ENCODE results near the gene FYCO1. TPM values are rescaled to one million over a fixed set of nuclear protein-coding genes. Genes with fewer than 3 reads are reported as not detected.
"Not testable (repeated sequence)": the region's sequence is repeated elsewhere in the genome, so short reads cannot be mapped to it uniquely, and the experiment has no call there.

Gene FYCO1
- polyA plus RNA-seq (2013, experiment 1 of 2): 20.3 TPM
- 19.9 TPM for polyA plus RNA-seq (2013, experiment 2 of 2)

DNA sequence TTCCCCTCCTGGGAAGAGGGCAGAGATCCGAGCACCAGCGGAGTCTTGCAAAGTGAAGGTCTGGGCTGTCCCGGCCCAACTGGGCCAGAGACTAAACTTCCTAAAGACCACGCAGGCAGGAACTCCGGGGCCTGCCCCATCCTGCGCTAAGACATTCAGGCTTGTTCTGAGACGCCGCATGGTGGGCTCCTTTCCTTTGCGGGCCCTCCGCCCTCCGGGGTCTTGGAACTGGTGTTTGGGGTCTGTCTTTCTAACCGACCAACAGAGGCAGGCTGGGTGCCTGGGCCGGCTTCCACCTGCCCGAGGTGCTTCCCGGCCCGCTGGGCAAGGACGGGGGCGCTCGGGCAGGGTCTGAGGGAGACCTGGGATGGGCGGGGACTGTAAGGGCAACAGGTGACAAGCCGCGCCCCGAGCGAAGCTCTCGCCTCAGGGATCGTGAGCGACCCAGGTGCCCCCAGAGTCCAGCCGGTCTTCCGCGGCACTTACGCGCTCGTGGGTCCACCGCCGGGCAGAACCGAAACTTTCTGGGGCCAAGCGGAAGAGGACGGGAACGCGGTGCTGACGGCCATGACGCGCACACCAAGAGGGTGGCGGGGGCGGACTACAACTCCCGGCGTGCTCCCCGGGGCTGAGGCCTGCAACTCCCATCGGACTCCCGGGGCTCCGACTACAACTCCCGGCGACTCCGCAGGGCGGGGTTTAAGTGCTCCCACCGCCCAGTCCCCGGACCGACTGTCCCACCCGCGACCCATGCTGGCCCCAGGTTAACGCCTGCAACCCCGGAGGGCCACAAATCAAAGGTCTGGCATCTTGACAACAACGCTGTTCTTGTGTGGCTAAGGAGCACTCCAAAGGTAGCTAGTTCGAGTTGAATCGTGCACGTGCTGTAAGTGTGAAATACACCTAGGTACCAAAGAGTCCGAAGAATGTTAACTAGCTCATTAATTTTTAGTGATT, at the start of gene FYCO1:
TSS of gene FYCO1 (minus strand) at position 589 of the 957 bp plus-strand sequence. CDS start 10,914 bp downstream, outside the sequence.
- Histone ChIP-seq H2BK5ac (ENCODE audit: low read depth, low read length, poor library complexity, severe bottlenecking) (no peak within 1 kb of the TSS), H3K4ac (ENCODE audit: low read depth in 1 of 2, low read length in 2 of 2) (peak within 1 kb of the TSS in 1 of 2 experiments; percentile 22), H3K79me1 (replicated peaks; ENCODE audit: low read length, poor library complexity, severe bottlenecking) (peaks cover 29% of the 10 kb centered on the region), H3K14ac (ENCODE audit: low read length in 2 of 2) (peak within 1 kb of the TSS in 1 of 2 experiments; percentile 26), H4K91ac (ENCODE audit: low read length) (peak within 1 kb of the TSS; percentile 29), H2AFZ (ENCODE audit: low read depth, low read length) (peak within 1 kb of the TSS; percentile 55), H2BK12ac (ENCODE audit: low read length in 2 of 2) (peak within 1 kb of the TSS; percentile 38 to 59), H2AK5ac (ENCODE audit: low read length, severe bottlenecking) (no peak within 1 kb of the TSS), H3K18ac (ENCODE audit: low read depth in 1 of 2, low read length in 2 of 2) (peak within 1 kb of the TSS; percentile 10 to 40), H3K23ac (ENCODE audit: low read length in 2 of 2) (peak within 1 kb of the TSS in 1 of 2 experiments; percentile 57), H3K27me3 (ENCODE audit: control insufficient read depth in 1 of 2, insufficient read depth in 1 of 2, low read length in 2 of 2) (peaks cover 0 to 8% of the 10 kb centered on the region in 2 experiments), H3K4me2 (ENCODE audit: low read length, poor library complexity, severe bottlenecking) (peak within 1 kb of the TSS; percentile 81), H3K36me3 (ENCODE audit: control insufficient read depth in 1 of 2, insufficient read depth in 2 of 2, low read depth in 1 of 2, low read length in 2 of 2) (peaks cover 0 to 5% of the 10 kb centered on the region in 2 experiments), H4K8ac (ENCODE audit: low read length) (peak within 1 kb of the TSS; percentile 70), H3K4me1 (ENCODE audit: control insufficient read depth, insufficient read depth, low read depth, low read length) (peaks cover 3% of the 10 kb centered on the region), H3K9ac (ENCODE audit: low read length) (peak within 1 kb of the TSS; percentile 93), H3K27ac (ENCODE audit: low read length, poor library complexity, severe bottlenecking) (no peak within 1 kb of the TSS), H3K4me3 (ENCODE audit: insufficient read depth in 1 of 2, low read depth in 1 of 2, low read length in 2 of 2) (peak within 1 kb of the TSS; percentile 71 to 92), H2BK120ac (ENCODE audit: low read depth, low read length) (peak within 1 kb of the TSS; percentile 40), H3K9me3 (ENCODE audit: control insufficient read depth, low read length) (no peaks in the 10 kb centered on the region), H2BK15ac (ENCODE audit: low read depth, poor library complexity, severe bottlenecking) (peak within 1 kb of the TSS; percentile 32)
- DNase-seq: peak; percentile 92
- 2% methylated on average over 66 of the region's 67 CpGs for WGBS

DNA sequence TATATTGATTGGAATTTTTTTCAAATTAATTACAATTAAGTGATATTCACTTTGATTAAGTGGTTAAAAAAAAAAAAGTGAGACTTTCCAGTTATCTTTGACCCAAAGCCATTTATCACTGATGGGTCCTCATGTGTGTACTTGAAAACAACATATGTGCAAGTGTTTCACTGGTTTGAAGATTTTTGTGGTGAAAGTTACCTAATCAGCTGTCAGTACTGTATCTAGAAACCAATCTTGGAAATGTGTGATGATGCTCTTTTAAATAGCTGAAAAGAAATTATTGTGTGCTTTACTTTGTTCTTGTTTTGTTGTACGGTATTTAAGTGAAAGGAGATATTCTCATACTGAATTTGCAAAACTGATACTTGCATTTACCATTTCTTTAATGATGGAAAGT, 43.3 kb upstream of the FYCO1 start:
- no peak overlapping the region for H4K8ac ChIP-seq (ENCODE audit: low read length)
- H2AFZ ChIP-seq (ENCODE audit: low read depth, low read length): no peak overlapping the region
- H3K23ac ChIP-seq (ENCODE audit: low read length in 2 of 2): no peak overlapping the region
- no peak overlapping the region for H3K4me3 ChIP-seq (ENCODE audit: insufficient read depth in 1 of 2, low read depth in 1 of 2, low read length in 2 of 2)
- no peak overlapping the region for H2AK5ac ChIP-seq (ENCODE audit: low read length, severe bottlenecking)
- H3K36me3 ChIP-seq (ENCODE audit: control insufficient read depth in 1 of 2, insufficient read depth in 2 of 2, low read depth in 1 of 2, low read length in 2 of 2): no peaks in the 10 kb centered on the region
- H3K27ac ChIP-seq (ENCODE audit: low read length, poor library complexity, severe bottlenecking): no peak overlapping the region
- peak; percentile 13 for DNase-seq
- H3K4ac ChIP-seq (ENCODE audit: low read depth in 1 of 2, low read length in 2 of 2): no peak overlapping the region
- H3K4me1 ChIP-seq (ENCODE audit: control insufficient read depth, insufficient read depth, low read depth, low read length): no peaks in the 10 kb centered on the region
- H2BK5ac ChIP-seq (ENCODE audit: low read depth, low read length, poor library complexity, severe bottlenecking): no peak overlapping the region
- H3K9me3 ChIP-seq (ENCODE audit: control insufficient read depth, low read length): no peaks in the 10 kb centered on the region
- H4K91ac ChIP-seq (ENCODE audit: low read length): no peak overlapping the region
- WGBS: 100% methylated on average over 1 of the region's 1 CpG
- no peaks in the 10 kb centered on the region for H3K79me1 ChIP-seq (replicated peaks; ENCODE audit: low read length, poor library complexity, severe bottlenecking)
- H3K9ac ChIP-seq (ENCODE audit: low read length): no peak overlapping the region
- no peak overlapping the region for H3K14ac ChIP-seq (ENCODE audit: low read length in 2 of 2)
- H3K4me2 ChIP-seq (ENCODE audit: low read length, poor library complexity, severe bottlenecking): no peak overlapping the region
- H3K27me3 ChIP-seq (ENCODE audit: control insufficient read depth in 1 of 2, insufficient read depth in 1 of 2, low read length in 2 of 2): peaks cover 0 to 6% of the 10 kb centered on the region in 2 experiments
- no peak overlapping the region for H2BK15ac ChIP-seq (ENCODE audit: low read depth, poor library complexity, severe bottlenecking)
- no peak overlapping the region for H2BK12ac ChIP-seq (ENCODE audit: low read length in 2 of 2)
- no peak overlapping the region for H3K18ac ChIP-seq (ENCODE audit: low read depth in 1 of 2, low read length in 2 of 2)
- H2BK120ac ChIP-seq (ENCODE audit: low read depth, low read length): no peak overlapping the region

DNA sequence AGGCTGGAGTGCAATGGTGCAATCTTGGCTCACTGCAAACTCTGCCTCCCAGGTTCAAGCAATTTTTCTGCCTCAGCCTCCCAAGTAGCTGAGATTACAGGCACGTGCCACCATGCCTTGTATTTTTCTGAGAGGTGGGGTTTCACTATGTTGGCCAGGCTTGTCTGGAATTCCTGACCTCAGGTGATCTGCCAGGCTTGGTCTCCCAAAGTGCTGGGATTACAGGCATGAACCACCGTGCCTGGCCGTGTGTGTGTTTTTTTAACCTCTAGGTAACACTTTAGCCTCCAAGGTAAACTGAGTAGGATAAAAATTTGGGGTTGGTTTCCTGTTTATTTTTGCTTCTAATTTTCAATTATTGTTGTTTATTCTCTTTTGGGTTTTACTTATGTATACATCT, 42.4 kb upstream of the FYCO1 start:
- not testable (repeated sequence) for H3K18ac ChIP-seq (ENCODE audit: low read depth in 1 of 2, low read length in 2 of 2); H3K79me1 ChIP-seq (replicated peaks; ENCODE audit: low read length, poor library complexity, severe bottlenecking); H3K36me3 ChIP-seq (ENCODE audit: control insufficient read depth in 1 of 2, insufficient read depth in 2 of 2, low read depth in 1 of 2, low read length in 2 of 2); H4K8ac ChIP-seq (ENCODE audit: low read length); H3K27ac ChIP-seq (ENCODE audit: low read length, poor library complexity, severe bottlenecking); H2BK12ac ChIP-seq (ENCODE audit: low read length in 2 of 2); H3K4me2 ChIP-seq (ENCODE audit: low read length, poor library complexity, severe bottlenecking); H3K4ac ChIP-seq (ENCODE audit: low read depth in 1 of 2, low read length in 2 of 2); H2BK15ac ChIP-seq (ENCODE audit: low read depth, poor library complexity, severe bottlenecking); H3K27me3 ChIP-seq (ENCODE audit: control insufficient read depth in 1 of 2, insufficient read depth in 1 of 2, low read length in 2 of 2); H3K23ac ChIP-seq (ENCODE audit: low read length in 2 of 2); H3K9me3 ChIP-seq (ENCODE audit: control insufficient read depth, low read length); H4K91ac ChIP-seq (ENCODE audit: low read length); H2AK5ac ChIP-seq (ENCODE audit: low read length, severe bottlenecking); H2BK5ac ChIP-seq (ENCODE audit: low read depth, low read length, poor library complexity, severe bottlenecking); H3K4me1 ChIP-seq (ENCODE audit: control insufficient read depth, insufficient read depth, low read depth, low read length); H2BK120ac ChIP-seq (ENCODE audit: low read depth, low read length); DNase-seq; H3K14ac ChIP-seq (ENCODE audit: low read length in 2 of 2); H3K9ac ChIP-seq (ENCODE audit: low read length); H3K4me3 ChIP-seq (ENCODE audit: insufficient read depth in 1 of 2, low read depth in 1 of 2, low read length in 2 of 2); H2AFZ ChIP-seq (ENCODE audit: low read depth, low read length)
- WGBS: 90% methylated on average over 2 of the region's 3 CpGs

- Histone ChIP-seq H3K27me3 (ENCODE audit: control insufficient read depth in 1 of 2, insufficient read depth in 1 of 2, low read length in 2 of 2) (peaks cover 0 to 3% of the 10 kb centered on the region in 2 experiments), H3K36me3 (ENCODE audit: control insufficient read depth in 1 of 2, insufficient read depth in 2 of 2, low read depth in 1 of 2, low read length in 2 of 2) (no peaks in the 10 kb centered on the region), H2BK120ac (ENCODE audit: low read depth, low read length) (no peak overlapping the region), H3K9ac (ENCODE audit: low read length) (no peak overlapping the region), H3K4ac (ENCODE audit: low read depth in 1 of 2, low read length in 2 of 2) (no peak overlapping the region), H2AK5ac (ENCODE audit: low read length, severe bottlenecking) (no peak overlapping the region), H3K4me1 (ENCODE audit: control insufficient read depth, insufficient read depth, low read depth, low read length) (no peaks in the 10 kb centered on the region), H3K27ac (ENCODE audit: low read length, poor library complexity, severe bottlenecking) (no peak overlapping the region), H3K4me3 (ENCODE audit: insufficient read depth in 1 of 2, low read depth in 1 of 2, low read length in 2 of 2) (no peak overlapping the region), H2BK15ac (ENCODE audit: low read depth, poor library complexity, severe bottlenecking) (no peak overlapping the region), H2BK5ac (ENCODE audit: low read depth, low read length, poor library complexity, severe bottlenecking) (no peak overlapping the region), H3K4me2 (ENCODE audit: low read length, poor library complexity, severe bottlenecking) (no peak overlapping the region), H3K14ac (ENCODE audit: low read length in 2 of 2) (no peak overlapping the region), H2AFZ (ENCODE audit: low read depth, low read length) (no peak overlapping the region), H3K79me1 (replicated peaks; ENCODE audit: low read length, poor library complexity, severe bottlenecking) (no peaks in the 10 kb centered on the region), H3K23ac (ENCODE audit: low read length in 2 of 2) (no peak overlapping the region), H4K8ac (ENCODE audit: low read length) (no peak overlapping the region), H2BK12ac (ENCODE audit: low read length in 2 of 2) (no peak overlapping the region), H3K9me3 (ENCODE audit: control insufficient read depth, low read length) (peaks cover 5% of the 10 kb centered on the region), H4K91ac (ENCODE audit: low read length) (no peak overlapping the region), H3K18ac (ENCODE audit: low read depth in 1 of 2, low read length in 2 of 2) (no peak overlapping the region)
- no peak for DNase-seq
- WGBS: no CpG with 5 or more reads among the region's 1 CpG
Measured at GRCh38 chr3:46036191-46036590, 40.6 kb upstream of the FYCO1 start.

Measured in mesenchymal stem cell (in vitro differentiated cells and primary cell).